ENCODE measurements around the gene HK1. TPM values are rescaled to one million over a fixed set of nuclear protein-coding genes. Genes with fewer than 3 reads are reported as not detected.

Gene HK1
- polyA plus RNA-seq, 1 donor, result 19.3 TPM

- no peak overlapping the region for H3K4me3 ChIP-seq (ENCODE audit: low read length)
- no peak overlapping the region for H3K27ac ChIP-seq (ENCODE audit: low read length)
- H3K9me3 ChIP-seq (ENCODE audit: control insufficient read depth, low read depth, low read length), result no peaks in the 10 kb centered on the region
- peaks cover 4% of the 10 kb centered on the region for H3K36me3 ChIP-seq (ENCODE audit: control insufficient read depth, insufficient read depth, low read length)
- no peak for DNase-seq
- WGBS (ENCODE audit: insufficient coverage, low lambda C conversion rate), result no CpG with 5 or more reads among the region's 23 CpGs
- H3K4me1 ChIP-seq (ENCODE audit: control insufficient read depth, insufficient read depth, low read length), result no peaks in the 10 kb centered on the region
- H3K27me3 ChIP-seq (ENCODE audit: control insufficient read depth, insufficient read depth, low read length), result no peaks in the 10 kb centered on the region
Observed at GRCh38 chr10:69400936-69401335, 122.6 kb downstream of the HK1 start.

GRCh38 chr10:69401416-69401815 is 123.1 kb downstream of the HK1 start:
- H3K4me1 ChIP-seq (ENCODE audit: control insufficient read depth, insufficient read depth, low read length), result no peaks in the 10 kb centered on the region
- no peak overlapping the region for H3K4me3 ChIP-seq (ENCODE audit: low read length)

GRCh38 chr10:69402386-69402785 is 124.1 kb downstream of the HK1 start:
- Histone ChIP-seq H3K9me3 (ENCODE audit: control insufficient read depth, low read depth, low read length) (no peaks in the 10 kb centered on the region), H3K27me3 (ENCODE audit: control insufficient read depth, insufficient read depth, low read length) (no peaks in the 10 kb centered on the region), H3K27ac (ENCODE audit: low read length) (no peak overlapping the region), H3K4me1 (ENCODE audit: control insufficient read depth, insufficient read depth, low read length) (no peaks in the 10 kb centered on the region), H3K4me3 (ENCODE audit: low read length) (no peak overlapping the region), H3K36me3 (ENCODE audit: control insufficient read depth, insufficient read depth, low read length) (peaks cover 4% of the 10 kb centered on the region)
- DNase-seq, result no peak
- WGBS (ENCODE audit: insufficient coverage, low lambda C conversion rate), result 67% methylated on average over 3 of the region's 6 CpGs

More at GRCh38 chr10:69401416-69401815, 123.1 kb downstream of the HK1 start:
- H3K27ac ChIP-seq (ENCODE audit: low read length), result no peak overlapping the region
- H3K27me3 ChIP-seq (ENCODE audit: control insufficient read depth, insufficient read depth, low read length), result no peaks in the 10 kb centered on the region
- no peaks in the 10 kb centered on the region for H3K9me3 ChIP-seq (ENCODE audit: control insufficient read depth, low read depth, low read length)
- H3K36me3 ChIP-seq (ENCODE audit: control insufficient read depth, insufficient read depth, low read length), result peaks cover 4% of the 10 kb centered on the region
- 92% methylated on average over 5 of the region's 11 CpGs for WGBS (ENCODE audit: insufficient coverage, low lambda C conversion rate)
- DNase-seq, result no peak

- H3K36me3 ChIP-seq (ENCODE audit: control insufficient read depth, insufficient read depth, low read length), result peaks cover 4% of the 10 kb centered on the region
Observed at GRCh38 chr10:69403066-69403465, 124.8 kb downstream of the HK1 start.

GRCh38 chr10:69403519-69403918 is 125.2 kb downstream of the HK1 start:
- Histone ChIP-seq H3K4me3 (ENCODE audit: low read length) (no peak overlapping the region), H3K27ac (ENCODE audit: low read length) (no peak overlapping the region), H3K9me3 (ENCODE audit: control insufficient read depth, low read depth, low read length) (no peaks in the 10 kb centered on the region), H3K36me3 (ENCODE audit: control insufficient read depth, insufficient read depth, low read length) (peaks cover 4% of the 10 kb centered on the region), H3K4me1 (ENCODE audit: control insufficient read depth, insufficient read depth, low read length) (peaks cover 3% of the 10 kb centered on the region), H3K27me3 (ENCODE audit: control insufficient read depth, insufficient read depth, low read length) (no peaks in the 10 kb centered on the region)
- no peak for DNase-seq
- WGBS (ENCODE audit: insufficient coverage, low lambda C conversion rate), result 100% methylated on average over 1 of the region's 3 CpGs

More at GRCh38 chr10:69403066-69403465, 124.8 kb downstream of the HK1 start:
- Histone ChIP-seq H3K9me3 (ENCODE audit: control insufficient read depth, low read depth, low read length) (no peaks in the 10 kb centered on the region), H3K4me3 (ENCODE audit: low read length) (no peak overlapping the region), H3K27me3 (ENCODE audit: control insufficient read depth, insufficient read depth, low read length) (no peaks in the 10 kb centered on the region), H3K27ac (ENCODE audit: low read length) (no peak overlapping the region), H3K4me1 (ENCODE audit: control insufficient read depth, insufficient read depth, low read length) (no peaks in the 10 kb centered on the region)
- WGBS (ENCODE audit: insufficient coverage, low lambda C conversion rate), result no CpG with 5 or more reads among the region's 1 CpG
- DNase-seq, result no peak

GRCh38 chr10:69404786-69405185 is 126.5 kb downstream of the HK1 start:
- Histone ChIP-seq H3K27me3 (ENCODE audit: control insufficient read depth, insufficient read depth, low read length) (no peaks in the 10 kb centered on the region), H3K27ac (ENCODE audit: low read length) (no peak overlapping the region), H3K36me3 (ENCODE audit: control insufficient read depth, insufficient read depth, low read length) (peaks cover 2% of the 10 kb centered on the region), H3K4me3 (ENCODE audit: low read length) (no peak overlapping the region), H3K9me3 (ENCODE audit: control insufficient read depth, low read depth, low read length) (no peaks in the 10 kb centered on the region), H3K4me1 (ENCODE audit: control insufficient read depth, insufficient read depth, low read length) (peaks cover 7% of the 10 kb centered on the region)
- WGBS (ENCODE audit: insufficient coverage, low lambda C conversion rate), result no CpG with 5 or more reads among the region's 10 CpGs
- DNase-seq, result no peak

GRCh38 chr10:69405221-69405620 is 126.9 kb downstream of the HK1 start:
- DNase-seq, result no peak
- 80% methylated on average over 1 of the region's 4 CpGs for WGBS (ENCODE audit: insufficient coverage, low lambda C conversion rate)
- Histone ChIP-seq H3K36me3 (ENCODE audit: control insufficient read depth, insufficient read depth, low read length) (peaks cover 2% of the 10 kb centered on the region), H3K27ac (ENCODE audit: low read length) (no peak overlapping the region), H3K4me3 (ENCODE audit: low read length) (no peak overlapping the region), H3K4me1 (ENCODE audit: control insufficient read depth, insufficient read depth, low read length) (peaks cover 7% of the 10 kb centered on the region), H3K27me3 (ENCODE audit: control insufficient read depth, insufficient read depth, low read length) (no peaks in the 10 kb centered on the region), H3K9me3 (ENCODE audit: control insufficient read depth, low read depth, low read length) (no peaks in the 10 kb centered on the region)

GRCh38 chr10:69406302-69406811 is 128.1 kb downstream of the HK1 start:
- H3K4me3 ChIP-seq (ENCODE audit: low read length), result no peak overlapping the region
- no peaks in the 10 kb centered on the region for H3K9me3 ChIP-seq (ENCODE audit: control insufficient read depth, low read depth, low read length)
- WGBS (ENCODE audit: insufficient coverage, low lambda C conversion rate), result 80% methylated on average over 1 of the region's 5 CpGs
- peaks cover 7% of the 10 kb centered on the region for H3K4me1 ChIP-seq (ENCODE audit: control insufficient read depth, insufficient read depth, low read length)
- H3K27me3 ChIP-seq (ENCODE audit: control insufficient read depth, insufficient read depth, low read length), result no peaks in the 10 kb centered on the region
- DNase-seq, result peak in 1 of 2 donors; percentile 48
- H3K36me3 ChIP-seq (ENCODE audit: control insufficient read depth, insufficient read depth, low read length), result peaks cover 2% of the 10 kb centered on the region
- H3K27ac ChIP-seq (ENCODE audit: low read length), result no peak overlapping the region

GRCh38 chr10:69406816-69407580 is 128.7 kb downstream of the HK1 start:
- H3K27me3 ChIP-seq (ENCODE audit: control insufficient read depth, insufficient read depth, low read length), result no peaks in the 10 kb centered on the region
- H3K27ac ChIP-seq (ENCODE audit: low read length), result no peak overlapping the region
- H3K4me1 ChIP-seq (ENCODE audit: control insufficient read depth, insufficient read depth, low read length), result peaks cover 7% of the 10 kb centered on the region
- no peak for DNase-seq
- no peaks in the 10 kb centered on the region for H3K9me3 ChIP-seq (ENCODE audit: control insufficient read depth, low read depth, low read length)
- no peaks in the 10 kb centered on the region for H3K36me3 ChIP-seq (ENCODE audit: control insufficient read depth, insufficient read depth, low read length)
- H3K4me3 ChIP-seq (ENCODE audit: low read length), result no peak overlapping the region
- no CpG with 5 or more reads among the region's 6 CpGs for WGBS (ENCODE audit: insufficient coverage, low lambda C conversion rate)

GRCh38 chr10:69407621-69408301 is 129.5 kb downstream of the HK1 start:
- H3K27ac ChIP-seq (ENCODE audit: low read length), result no peak overlapping the region
- 80% methylated on average over 2 of the region's 14 CpGs for WGBS (ENCODE audit: insufficient coverage, low lambda C conversion rate)
- H3K36me3 ChIP-seq (ENCODE audit: control insufficient read depth, insufficient read depth, low read length), result no peaks in the 10 kb centered on the region
- peaks cover 7% of the 10 kb centered on the region for H3K4me1 ChIP-seq (ENCODE audit: control insufficient read depth, insufficient read depth, low read length)
- no peak overlapping the region for H3K4me3 ChIP-seq (ENCODE audit: low read length)
- DNase-seq, result no peak
- no peaks in the 10 kb centered on the region for H3K9me3 ChIP-seq (ENCODE audit: control insufficient read depth, low read depth, low read length)
- no peaks in the 10 kb centered on the region for H3K27me3 ChIP-seq (ENCODE audit: control insufficient read depth, insufficient read depth, low read length)
